RCC 7860 (cell line): ENCODE measurements around the gene CAMKK1.

Source experiments
- DNase-seq: peaks from one replicate; pipeline ENCODE4 v3.0.0-alpha.2; 2015; ENCODE audit warnings: low spot score
- FAIRE-seq: peaks from 2 replicates; lab custom pipeline; 2012; peaks lifted over from hg19 to GRCh38; lab: Jason Lieb, UNC

CAMKK1 gene

GRCh38 chr17:3918372-3919122 lies 25.7 kb upstream of the CAMKK1 start:
- DNase-seq (no peak), FAIRE-seq (no peak)

- FAIRE-seq, result no peak
- no peak for DNase-seq
Observed at GRCh38 chr17:3917391-3917931, 24.6 kb upstream of the CAMKK1 start.

GRCh38 chr17:3916825-3917224 lies 24.0 kb upstream of the CAMKK1 start:
- DNase-seq, result no peak
- FAIRE-seq, result no peak

GRCh38 chr17:3915995-3916696 lies 23.3 kb upstream of the CAMKK1 start, which contains the start of gene P2RX1:
P2RX1 (minus strand) TSS chr17:3916465; CDS start chr17:3916225, 240 bp downstream.
- no peak for DNase-seq
- FAIRE-seq, result no peak

GRCh38 chr17:3915581-3915994 lies 22.7 kb upstream of the CAMKK1 start:
- DNase-seq, result no peak
- FAIRE-seq, result no peak

- DNase-seq (no peak), FAIRE-seq (no peak)
Observed at GRCh38 chr17:3914312-3914670, 21.4 kb upstream of the CAMKK1 start.

- DNase-seq (peak; percentile 40), FAIRE-seq (no peak)
Observed at GRCh38 chr17:3913531-3914311, 20.9 kb upstream of the CAMKK1 start.

- DNase-seq (no peak), FAIRE-seq (no peak)
Observed at GRCh38 chr17:3912827-3913226, 20.0 kb upstream of the CAMKK1 start.

- FAIRE-seq, result no peak
- no peak for DNase-seq
Observed at GRCh38 chr17:3911271-3912053, 18.6 kb upstream of the CAMKK1 start.

- FAIRE-seq, result no peak
Observed at GRCh38 chr17:3910420-3911270, 17.8 kb upstream of the CAMKK1 start.

GRCh38 chr17:3909257-3909656 lies 16.4 kb upstream of the CAMKK1 start:
- no peak for DNase-seq
- FAIRE-seq, result no peak

More at GRCh38 chr17:3910420-3911270, 17.8 kb upstream of the CAMKK1 start:
- DNase-seq, result no peak

GRCh38 chr17:3907483-3908216 lies 14.8 kb upstream of the CAMKK1 start:
- DNase-seq (no peak), FAIRE-seq (no peak)

GRCh38 chr17:3906881-3907280 lies 14.0 kb upstream of the CAMKK1 start:
- FAIRE-seq (no peak), DNase-seq (no peak)

- DNase-seq, result no peak
- no peak for FAIRE-seq
Observed at GRCh38 chr17:3905017-3905520, 12.2 kb upstream of the CAMKK1 start.

GRCh38 chr17:3904501-3904900 lies 11.6 kb upstream of the CAMKK1 start:
- FAIRE-seq (no peak), DNase-seq (no peak)

GRCh38 chr17:3903881-3904290 lies 11.0 kb upstream of the CAMKK1 start:
- DNase-seq (no peak), FAIRE-seq (no peak)

GRCh38 chr17:3903051-3903825 lies 10.4 kb upstream of the CAMKK1 start:
- no peak for FAIRE-seq
- DNase-seq, result no peak

- no peak for DNase-seq
- no peak for FAIRE-seq
Observed at GRCh38 chr17:3900646-3901045, 7.8 kb upstream of the CAMKK1 start.
